GM18873 (cell line): Measurements from ENCODE around the gene GALNT8.
"Not testable (repeated sequence)": the region's sequence is repeated elsewhere in the genome, so short reads cannot be mapped to it uniquely, and the experiment has no call there.

Experiments used
- ATAC-seq: cut with Tn5 transposase; IDR thresholded peaks from one replicate; pipeline ENCODE4 v1.9.1; 2021; ENCODE audit warnings: mild to moderate bottlenecking, moderate library complexity, moderate number of reproducible peaks; ENCODE audit not compliant: unreplicated experiment, low FRiP score

Gene GALNT8

DNA sequence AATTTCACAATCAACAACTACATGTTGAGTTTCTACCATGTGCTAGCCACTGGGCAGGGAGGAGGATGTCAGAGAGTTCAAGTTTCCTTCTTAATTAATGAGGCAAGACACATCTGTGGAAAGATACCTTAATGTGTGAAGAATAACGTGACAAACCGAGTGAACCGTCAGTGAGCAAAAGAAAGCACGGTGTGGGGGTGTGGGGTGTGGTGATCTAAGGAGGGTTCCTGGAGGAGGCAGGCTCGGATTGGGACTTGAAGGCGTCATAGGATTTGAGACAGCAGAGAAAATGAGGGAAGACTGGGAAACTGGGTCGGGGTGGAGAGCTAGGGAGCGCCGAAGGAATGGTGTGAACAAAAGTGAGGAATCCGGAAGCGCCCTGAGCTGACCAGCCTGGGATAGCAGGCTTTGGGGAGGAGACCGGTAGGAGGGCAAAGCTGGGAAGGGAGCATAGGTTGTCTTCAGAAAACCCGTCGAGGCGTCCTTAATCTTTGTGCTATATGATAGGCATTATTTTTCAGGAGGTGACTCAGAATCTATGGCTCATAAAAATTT, 22.3 kb downstream of the GALNT8 start:
- no peak for ATAC-seq

DNA sequence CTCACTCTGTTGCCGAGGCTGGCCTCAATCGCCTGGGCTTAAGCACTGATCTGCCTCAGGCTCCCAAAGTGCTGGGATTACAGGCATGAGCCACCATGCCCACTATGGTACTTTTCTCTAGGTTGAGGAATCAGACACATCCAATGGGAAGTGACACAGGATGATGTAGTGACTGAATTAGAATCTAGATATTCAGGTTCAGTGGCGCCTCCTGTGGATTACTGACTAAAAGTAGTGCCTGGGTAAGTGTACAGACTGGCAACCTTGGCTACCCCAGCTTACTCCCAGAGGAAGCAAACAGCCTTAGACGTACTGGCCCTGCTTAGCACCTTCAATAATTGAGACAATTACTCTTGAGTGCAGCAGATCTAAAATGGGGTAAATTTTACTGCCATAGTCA, 22.8 kb downstream of the GALNT8 start:
- no peak for ATAC-seq

DNA sequence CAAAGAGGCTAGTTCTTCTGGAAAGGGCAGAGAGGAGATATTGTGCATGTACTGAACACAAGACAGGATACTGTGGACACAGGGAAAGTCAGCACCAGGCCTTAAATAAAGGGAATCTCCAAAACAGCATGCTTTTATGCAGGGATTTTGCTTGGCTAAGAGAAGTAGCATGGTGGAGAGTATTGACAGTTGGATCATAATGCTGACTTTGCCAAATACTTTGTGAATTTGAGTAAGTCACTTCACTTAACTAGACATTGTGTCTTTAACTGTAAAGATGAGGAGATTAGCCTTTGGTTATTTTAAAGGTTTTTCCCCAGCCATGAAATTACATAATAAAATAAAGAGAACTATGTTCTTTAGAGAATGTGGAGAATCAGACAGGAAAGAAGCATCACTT, 24.5 kb downstream of the GALNT8 start:
- no peak for ATAC-seq

DNA sequence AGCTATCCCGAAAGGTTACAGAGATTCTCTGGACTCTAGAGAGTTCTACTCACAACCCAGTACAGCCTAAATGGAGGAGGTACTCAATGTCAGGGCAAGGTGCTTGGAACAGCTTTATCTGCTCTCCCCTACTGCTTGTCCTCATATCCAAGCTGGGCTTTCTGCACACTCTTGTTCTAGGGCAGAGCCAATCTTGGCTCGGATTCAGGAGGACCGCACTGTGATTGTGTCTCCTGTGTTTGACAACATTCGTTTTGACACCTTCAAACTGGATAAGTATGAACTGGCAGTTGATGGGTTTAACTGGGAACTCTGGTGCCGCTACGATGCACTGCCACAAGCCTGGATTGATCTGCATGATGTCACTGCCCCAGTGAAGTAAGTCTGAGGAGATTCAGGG, 25.0 kb downstream of the GALNT8 start:
- ATAC-seq: no peak

DNA sequence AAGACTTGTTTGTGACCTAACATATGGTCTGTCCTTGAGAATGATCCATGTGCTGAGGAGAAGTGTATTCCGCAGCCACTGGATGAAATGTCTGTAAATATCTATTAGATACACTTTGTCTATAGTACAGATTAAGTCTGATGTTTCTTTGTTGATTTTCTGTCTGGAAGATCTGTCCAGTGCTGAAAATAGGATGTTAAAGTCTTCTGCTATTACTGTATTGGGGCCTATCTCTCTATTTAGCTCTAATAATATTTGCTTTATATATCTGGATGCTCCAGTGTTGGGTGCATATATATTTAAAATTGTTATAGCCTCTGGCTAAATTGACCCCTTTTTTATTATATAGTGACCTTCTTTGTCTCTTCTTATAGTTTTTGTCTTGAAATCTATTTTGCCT, 31.5 kb downstream of the GALNT8 start:
- ATAC-seq: not testable (repeated sequence)

DNA sequence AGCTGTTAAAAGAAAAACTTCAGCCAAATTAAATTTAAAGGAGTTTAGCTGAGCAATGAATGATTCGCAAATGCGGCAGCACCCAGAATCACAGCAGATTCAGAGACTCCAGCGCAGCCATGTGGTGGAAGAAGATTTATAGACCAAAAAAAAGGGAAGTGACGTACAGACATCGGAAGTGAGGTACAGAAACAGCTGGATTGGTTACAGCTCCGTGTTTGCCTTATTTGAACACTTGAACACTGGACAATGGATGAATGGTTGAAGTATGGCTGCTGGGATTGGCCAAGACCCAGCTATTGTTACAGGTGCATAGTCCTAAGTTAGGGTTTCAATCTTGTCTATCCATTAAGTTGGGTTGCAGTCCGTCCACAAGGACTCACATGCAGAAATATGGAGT, 42.6 kb downstream of the GALNT8 start:
- ATAC-seq: no peak

DNA sequence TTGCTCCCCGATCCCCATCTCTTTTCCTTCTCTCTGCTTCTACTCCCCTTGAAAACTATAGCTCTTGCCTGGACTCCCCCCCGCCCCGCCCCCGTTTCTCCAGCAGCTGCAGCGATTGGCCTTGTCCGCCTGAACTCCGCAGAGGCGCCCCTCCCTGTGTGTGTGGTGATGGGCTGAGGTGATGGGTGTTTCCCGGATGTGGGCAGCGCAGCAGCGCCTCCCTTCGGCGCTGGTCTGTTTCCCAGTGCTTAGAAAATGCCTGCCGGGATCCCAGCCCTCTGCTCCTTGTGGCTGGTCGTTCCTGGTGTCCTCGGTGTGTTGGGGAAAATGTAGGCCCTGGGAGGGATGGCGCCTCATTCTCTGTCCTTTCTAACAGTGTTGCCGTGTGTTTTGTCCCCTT, 43.3 kb downstream of the GALNT8 start:
- no peak for ATAC-seq

DNA sequence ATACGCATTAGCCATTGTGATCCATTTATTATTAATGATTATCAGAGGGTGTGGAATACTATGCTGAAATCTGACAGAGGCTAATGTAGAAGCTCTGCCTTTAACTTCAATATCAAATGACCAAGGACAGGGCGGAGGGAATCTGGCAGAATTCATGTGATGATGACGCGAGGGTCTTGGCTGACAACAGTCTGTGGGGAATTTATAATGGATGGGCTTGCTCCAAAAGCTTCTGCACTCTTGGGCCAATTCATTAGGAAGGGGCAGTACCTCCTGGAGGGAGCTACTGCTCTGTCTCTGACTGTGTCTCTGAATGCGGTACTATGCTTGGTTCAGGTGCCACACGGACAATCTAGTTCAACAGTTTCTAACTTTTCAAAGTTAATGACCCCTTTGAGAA, 46.2 kb downstream of the GALNT8 start:
- no peak for ATAC-seq

DNA sequence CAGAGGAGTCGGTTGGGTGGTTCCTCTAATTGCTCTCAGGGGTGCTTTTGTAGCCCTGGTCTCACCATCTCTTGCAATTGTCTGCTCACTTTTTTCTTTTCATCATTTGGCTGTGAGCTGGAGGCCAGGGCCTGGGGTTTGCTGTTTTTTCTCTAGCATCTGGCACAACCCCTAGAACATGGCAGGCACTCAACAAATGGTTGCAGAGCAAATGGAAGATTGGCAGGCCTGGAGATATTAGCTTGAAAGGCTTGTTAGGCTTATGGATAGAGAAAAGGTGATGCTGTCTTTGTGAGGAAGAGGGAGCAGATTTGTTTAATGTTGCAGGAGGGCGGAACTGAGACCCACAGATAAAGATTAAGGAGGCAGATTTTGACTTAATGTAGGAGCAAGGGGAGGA, 47.0 kb downstream of the GALNT8 start:
- no peak for ATAC-seq

DNA sequence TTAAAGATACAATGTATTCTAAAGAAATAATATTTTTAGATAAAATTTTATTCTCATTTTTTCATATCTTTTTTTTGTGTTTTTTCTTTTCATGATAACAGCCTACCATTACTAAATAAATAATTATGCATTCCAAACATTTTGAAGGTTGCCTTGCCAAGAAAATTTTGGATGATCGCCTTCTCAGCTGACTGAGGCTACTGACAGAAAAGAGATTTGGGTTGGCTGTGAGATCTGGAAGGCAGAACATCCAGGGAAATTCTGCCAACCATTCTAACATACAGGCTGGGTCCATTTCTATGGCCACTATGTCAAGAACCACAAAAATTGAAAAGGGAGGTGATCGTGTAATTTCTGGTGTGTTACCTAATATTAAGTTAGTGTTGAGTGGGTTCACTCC, 48.1 kb downstream of the GALNT8 start:
- no peak for ATAC-seq

DNA sequence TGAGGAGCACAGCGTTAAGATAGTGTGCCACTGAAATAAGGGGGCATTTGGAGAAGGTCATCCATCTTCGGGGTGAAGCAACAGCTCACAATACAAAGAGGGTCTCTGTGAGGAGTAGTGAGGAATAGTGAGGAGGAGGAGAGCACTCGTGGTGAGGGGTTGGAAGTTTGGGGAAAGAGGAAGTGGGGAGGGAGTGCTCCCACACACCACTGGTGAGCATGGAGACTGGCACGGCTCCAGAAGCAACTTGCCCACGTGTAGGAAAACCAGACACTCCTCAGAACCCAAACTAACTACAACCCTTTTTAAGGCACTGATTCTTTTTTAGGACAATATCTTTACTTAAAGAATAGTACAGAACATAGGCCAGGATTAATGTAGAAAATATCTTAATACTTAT, 48.9 kb downstream of the GALNT8 start:
- ATAC-seq: no peak

DNA sequence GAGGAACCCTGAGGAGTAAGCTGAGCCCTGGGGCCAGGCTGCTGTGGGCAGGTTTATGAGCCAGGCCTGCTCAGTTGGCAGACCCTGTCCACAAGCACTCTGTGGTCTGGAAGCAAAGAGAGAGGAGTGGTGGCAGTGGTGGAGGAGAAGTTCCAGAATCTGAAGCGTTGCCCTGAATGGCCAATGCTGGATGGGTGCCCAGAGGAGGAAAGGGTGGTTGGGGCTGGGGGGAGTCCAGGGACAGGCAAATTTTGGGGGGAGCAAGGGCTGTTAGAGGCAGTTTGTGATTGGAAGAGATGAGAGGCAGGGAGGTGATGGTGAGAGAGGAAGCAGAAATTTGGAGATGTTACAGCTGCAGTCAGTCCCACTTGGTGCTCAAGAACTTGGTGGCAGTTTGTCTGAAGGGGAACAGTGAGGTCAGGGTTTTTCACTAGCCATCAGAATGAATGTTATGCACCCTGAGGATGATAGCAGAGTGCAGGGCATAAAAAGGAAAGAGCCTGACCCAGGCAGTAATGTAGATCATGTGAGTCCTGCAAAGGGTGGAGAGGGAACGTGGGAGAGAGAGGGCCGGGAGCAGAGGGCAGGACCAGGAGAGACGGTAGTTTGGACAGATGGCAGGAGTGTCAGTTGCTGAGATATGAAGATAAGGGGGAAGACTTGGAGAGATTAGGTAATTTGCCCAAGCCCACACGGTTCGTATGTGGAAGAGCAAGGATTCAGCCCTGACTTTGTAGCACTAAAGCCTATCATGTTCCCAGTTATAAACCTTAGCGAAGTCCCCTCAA, 51.2 kb downstream of the GALNT8 start:
- ATAC-seq: no peak

DNA sequence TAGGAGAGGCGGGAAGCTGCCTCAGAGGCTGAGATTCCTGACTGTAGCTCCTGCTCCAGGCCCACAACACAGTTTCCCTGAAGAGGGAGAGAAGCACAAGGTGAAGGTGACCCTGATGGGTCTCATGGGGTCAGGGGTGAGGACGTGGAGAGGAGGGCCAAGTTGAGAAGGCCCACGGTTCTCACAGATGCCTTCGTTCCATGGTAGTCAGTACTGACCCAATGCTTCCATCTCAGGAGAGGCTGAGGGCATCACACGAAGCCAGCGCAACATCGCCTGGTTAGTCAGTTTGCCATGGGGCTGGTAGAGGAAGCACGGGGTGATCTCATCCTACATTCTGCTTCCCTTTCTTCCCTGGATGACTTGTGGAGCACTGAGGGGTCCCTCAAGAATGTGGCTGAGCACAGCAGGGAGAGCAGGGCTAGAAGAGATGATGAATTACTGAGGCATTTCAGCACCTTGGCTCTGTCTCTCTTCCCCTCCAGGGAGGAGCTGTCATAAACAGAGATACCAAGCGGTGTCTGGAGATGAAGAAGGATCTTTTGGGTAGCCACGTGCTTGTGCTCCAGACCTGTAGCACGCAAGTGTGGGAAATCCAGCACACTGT, 51.9 kb downstream of the GALNT8 start:
- ATAC-seq: no peak

DNA sequence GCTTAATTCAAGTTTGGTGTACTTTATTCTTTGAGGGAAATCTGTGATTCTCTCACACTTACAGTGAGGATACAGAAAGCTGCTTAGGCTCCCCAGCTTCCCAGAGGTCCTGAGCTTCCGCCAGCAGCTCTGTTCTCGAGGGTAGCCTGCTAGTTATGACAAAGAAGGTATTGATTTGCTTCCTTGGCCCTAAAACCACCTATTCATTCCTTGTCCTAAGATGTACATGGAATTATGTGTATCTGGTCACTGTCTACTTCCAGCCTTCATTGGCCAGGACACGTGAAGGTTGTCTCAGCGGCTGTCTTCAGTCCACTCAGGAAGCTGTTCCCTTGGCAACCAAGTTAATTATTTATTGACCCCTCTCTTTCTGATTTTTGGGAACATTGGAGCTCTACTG, 55.7 kb downstream of the GALNT8 start:
- ATAC-seq: no peak

DNA sequence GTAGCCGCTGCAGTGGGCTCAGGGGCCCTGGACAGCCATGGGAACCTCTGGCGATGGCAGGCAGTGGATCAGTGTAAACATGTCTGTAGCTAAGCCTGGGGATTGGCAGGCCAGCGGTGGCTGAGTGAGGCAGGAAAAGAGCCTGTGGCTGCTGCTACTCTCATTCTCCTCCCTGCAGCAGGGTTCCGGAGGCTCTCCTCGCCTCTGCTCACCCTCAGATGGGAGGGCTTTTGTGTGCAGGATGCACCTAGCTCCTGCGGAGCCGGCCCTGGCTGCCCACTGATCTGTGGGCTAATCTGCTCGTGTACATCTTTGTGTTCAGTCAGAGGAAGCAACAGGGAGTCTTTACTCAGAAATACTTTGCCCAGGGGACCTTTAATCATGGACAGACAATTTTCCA, 59.5 kb downstream of the GALNT8 start:
- no peak for ATAC-seq

DNA sequence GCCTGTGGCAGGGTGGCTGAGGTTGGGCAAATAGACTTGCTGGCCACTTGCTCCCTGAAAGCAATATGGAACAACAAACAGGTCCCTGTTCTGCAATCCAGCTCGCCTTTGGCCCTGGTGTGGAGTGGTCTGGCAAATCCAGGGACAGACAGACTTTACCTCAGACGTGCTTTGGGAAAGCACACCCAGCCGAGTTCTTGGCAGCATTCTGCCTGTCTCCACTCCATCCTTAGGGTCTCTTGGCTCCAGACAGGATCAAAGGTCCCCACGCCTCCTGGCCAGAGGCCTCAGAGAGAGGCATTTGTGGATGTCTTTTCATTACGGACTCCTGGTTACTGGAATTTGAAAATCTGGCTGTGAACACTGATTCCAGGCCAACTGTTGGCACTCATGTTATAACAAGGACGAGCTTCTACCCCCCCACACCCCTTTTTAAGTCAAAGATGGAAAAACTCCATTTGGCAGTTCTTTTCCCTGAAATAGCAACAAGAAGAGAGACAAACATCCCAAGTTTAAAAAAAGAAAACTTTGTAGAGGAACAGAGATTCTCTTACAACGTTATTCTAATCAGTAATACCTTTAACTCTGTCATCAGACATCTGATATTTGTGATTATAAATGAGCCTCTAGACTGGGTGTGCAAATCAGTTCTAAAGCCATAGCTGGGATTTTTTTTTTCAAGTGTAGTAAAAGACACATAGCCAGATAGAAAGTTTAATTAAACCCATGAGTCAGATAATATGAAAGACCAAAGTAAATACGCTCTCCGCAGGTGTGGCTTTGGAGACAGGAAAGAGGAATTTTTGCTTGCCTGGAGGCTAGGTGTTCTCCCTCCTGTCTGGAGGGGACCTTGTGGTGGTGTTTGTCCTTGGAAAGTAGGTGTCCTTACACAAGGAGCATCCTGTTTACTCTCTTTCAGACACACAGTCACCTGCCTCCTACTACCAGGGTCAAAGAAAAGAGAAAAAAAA, 60.7 kb downstream of the GALNT8 start:
- no peak for ATAC-seq

DNA sequence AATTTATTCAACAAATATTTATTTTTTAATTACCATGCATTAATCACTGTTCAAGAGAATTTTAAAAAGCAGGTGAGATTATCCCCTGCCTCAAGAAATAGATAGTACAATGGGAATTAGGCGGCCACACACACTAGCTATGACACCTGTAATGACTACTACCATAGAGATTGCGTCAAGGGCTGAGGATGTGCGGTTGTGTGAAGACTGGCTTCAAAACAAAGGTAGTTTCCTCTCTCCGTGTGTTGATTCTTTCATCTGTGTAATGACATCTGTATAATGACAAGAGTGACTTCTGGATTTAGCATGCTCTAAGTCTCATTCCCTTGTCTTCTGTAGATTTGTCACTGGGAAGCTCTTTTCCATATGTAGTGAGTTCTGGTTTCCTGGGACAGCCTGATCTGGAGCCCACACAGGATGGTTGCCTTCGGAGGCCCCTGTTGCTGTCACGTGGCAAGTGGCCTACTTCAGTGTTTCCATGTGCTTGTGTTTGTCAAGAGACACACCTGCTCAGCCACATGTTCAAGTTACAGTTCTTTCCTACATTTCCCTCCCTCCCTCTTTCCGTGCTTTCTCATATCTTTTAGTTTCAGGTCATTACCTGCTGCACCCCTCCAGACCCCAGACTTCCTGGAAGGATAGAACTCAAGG, 64.3 kb downstream of the GALNT8 start:
- no peak for ATAC-seq

DNA sequence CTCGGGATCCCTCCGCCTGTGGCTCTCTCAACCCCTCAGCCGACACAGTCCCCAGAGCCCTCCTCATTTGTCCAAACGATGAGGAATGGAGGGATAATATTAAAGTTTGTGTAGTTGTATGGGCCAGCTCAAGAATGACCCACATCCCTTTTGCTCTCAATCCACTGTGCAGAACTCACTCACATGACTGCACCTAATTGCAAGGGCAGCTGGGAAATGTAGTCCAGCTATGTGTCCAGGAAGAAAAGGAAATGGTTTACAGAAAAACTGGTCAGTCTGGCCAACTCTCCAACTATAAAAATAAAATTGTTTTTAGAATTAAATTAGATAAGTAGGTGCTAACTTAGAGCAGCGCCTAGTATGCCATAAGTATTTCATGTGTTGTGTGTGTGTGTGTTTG, 66.6 kb downstream of the GALNT8 start:
- no peak for ATAC-seq

DNA sequence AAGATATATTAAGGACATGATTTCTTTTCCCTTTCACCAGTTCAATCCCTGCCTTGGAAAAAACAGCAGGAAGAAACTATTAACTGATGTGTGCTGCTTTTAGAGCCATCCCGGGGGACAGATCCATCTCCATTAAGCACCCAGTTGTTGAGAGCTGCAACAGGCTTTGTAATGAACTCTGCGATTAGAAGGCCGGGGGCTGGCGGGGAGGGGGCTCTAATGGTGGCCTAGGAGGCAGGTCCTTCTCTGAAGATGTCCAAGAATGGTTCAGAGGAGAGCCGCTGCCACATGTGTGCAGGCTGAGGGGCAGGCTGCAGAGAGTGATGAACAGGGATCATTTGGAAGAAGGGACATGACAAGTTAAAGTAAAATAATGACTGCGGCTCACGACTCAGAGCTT, 67.8 kb downstream of the GALNT8 start:
- ATAC-seq: no peak

DNA sequence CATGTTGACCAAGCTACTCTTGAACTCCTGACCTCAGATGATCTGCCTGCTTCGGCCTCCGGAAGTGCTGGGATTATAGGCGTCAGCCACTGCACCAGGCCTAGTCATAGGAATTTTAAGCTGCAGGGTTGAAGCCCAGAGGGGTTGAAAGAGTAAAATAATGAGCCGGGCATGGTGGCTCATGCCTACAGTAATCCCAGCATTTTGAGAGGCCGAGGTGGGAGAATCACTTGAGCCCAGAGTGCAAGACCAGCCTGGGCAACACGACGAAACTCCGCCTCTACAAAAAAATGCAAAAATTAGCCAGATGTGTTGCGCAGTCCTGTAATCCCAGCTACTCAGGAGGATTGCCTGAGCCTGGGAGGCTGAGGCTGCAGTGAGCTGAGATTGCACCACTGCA, 69.6 kb downstream of the GALNT8 start:
- ATAC-seq: no peak
